GDM1 (cell line): Measurements from ENCODE around the gene NETO1.

ENCODE experiments used
- DNase-seq: peaks from one replicate; lab custom pipeline; 2025; lab: John Stamatoyannopoulos, UW

NETO1 gene

DNA sequence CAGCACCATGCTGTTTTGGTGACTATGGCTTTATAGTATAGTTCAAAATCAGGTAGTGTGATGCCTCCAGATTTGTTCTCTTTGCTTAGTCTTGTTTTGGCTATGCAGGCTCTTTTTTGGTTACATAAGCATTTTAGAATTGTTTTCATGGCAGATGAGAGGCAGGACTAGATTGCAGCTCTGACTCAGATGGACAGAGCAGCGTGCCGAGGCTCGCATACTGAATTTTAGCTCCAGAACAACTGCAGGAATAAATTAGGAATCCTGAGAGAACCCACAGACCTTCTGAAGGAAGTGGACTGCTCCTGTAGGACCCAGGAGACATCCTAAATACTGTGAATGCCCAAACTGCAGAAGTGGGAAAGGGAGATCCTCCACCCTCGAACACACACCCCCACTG, 141.6 kb downstream of the NETO1 start:
- no peak for DNase-seq

DNA sequence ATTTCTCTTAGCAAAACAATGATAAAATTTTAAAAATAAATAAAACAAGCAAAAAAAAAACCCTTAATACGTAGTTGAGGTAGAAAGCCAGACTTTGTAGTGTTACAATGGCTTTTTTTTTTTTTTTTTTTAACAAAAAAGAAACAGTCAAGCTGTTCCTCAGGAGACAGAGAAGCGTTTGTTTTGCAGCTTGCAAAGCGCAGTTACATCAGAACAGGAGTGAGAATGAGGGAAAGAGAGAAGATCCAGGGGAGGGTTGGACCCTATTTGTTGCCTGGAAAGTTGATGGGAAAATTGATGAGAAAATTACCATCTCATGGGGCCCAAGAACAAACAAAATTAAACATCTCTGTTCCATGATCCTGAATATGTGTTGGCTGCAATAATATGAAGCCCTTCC, 146.5 kb downstream of the NETO1 start:
- no peak for DNase-seq

DNA sequence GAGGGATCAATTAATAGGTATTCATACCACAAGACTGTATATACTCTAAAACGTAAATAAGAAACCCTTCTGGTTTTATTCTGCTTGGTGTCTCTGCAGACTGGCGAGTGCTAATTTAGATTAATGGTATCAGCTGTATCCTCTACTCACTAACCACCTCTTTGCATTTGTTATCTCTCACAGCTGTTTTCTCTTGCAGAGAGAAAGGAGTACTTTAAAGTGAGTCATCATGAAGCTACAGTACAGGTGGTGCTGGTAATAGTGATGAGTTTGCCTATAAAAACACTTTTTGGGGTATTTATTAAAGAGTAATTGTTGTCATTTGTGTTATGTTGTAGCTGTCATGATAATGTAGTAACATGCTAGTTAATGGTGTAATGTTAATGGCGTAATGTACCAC, 147.7 kb downstream of the NETO1 start:
- DNase-seq, result no peak

DNA sequence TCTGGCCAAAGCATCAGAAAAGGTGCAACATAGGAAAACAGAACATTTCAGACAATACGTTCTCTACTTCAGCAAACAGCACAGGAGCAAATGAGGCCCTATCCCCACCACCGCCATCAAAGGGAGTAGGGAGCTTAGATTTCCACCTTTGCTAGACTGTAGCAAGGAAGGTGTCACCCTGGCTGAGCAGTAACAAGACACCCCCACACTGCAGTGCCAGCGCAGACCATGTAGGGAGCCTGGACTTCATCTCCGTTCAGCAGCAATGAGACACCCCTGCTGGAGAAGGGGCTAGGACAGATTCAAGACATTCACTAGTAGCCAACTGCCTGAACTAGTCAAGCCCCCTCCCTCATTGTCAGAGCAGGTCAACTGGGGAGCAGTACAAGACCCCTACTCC, 163.6 kb downstream of the NETO1 start:
- DNase-seq, result no peak

DNA sequence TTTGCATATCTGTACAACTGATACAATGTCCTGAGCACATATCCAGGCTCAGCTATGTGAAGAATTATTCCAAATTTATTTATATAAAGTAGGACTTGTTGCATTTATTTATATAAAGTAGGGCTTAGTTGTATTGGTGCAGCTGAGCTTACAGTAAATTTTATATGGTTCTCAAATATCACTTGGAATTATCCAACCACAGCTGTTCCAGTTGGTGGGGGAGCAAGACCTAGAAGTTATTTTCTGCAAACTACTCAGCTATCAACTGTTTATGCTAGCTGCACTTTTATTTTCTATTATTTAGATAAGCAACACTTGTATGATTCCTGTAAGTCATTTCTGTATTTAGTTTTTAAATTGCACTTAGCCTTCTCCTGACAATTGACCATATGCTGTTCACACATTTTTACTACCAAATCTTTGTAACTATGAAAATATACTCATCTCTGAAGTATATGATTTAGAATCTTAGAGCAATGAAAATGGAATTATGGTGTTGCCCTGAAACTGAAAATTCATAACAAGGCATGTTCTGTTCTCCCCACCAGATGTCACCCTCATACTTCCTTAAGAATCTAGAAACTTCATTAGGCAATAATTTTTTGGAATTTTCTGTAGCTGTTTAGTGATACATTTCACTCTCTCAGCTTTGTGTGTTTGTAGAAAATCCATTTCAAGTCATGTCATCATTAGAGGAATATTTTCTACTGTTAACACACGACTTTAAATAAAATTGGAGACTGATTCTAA, 166.7 kb downstream of the NETO1 start:
- DNase-seq, result no peak

DNA sequence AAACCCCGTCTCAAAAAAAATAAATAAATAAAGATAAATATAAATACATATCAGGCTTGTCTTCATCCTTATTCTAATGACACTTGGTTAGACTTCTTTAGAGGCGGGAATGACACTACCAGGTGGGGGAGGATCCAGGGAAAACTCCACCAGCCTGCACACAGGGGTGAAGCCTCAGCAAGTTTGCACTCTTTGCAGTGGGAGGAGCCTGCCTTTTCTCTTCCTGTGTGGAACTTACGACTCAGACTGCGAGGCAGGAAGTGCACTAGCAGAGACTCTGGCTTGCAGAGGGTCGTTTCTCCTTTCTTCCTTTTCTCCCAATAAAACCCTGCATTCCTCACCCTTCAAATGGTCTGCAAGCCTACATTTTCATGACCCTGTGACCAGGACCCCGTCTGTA, 170.1 kb downstream of the NETO1 start:
- DNase-seq, result no peak

DNA sequence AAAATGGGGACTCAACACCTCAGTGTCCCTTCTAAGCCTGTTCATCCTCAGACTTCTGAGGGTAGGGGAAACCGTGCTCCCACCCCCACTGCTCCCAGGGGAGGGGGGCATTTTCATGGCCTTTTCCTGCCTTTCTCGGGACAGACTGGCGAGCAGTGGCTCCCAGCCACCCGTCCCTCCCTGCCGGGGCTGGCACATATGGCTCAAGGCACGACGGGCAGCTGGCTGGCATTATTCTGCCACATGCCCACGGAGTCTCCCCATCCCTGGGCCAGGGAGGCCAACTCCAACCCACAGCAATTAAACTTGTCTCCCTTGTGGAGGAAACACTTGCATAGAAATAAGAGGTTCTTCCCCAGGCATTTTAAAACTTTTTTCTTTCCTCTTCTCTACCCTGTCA, 175.2 kb downstream of the NETO1 start:
- no peak for DNase-seq
